NCI-H774 (cell line): ENCODE results near the gene KRTAP10-7.
"Not testable (repeated sequence)": the region's sequence is repeated elsewhere in the genome, so short reads cannot be mapped to it uniquely, and the experiment has no call there.

Experiments
- DNase-seq: peaks from one replicate; lab custom pipeline; 2025; lab: John Stamatoyannopoulos, UW

Gene KRTAP10-7

GRCh38 chr21:44636209-44637017 lies 36.0 kb downstream of the KRTAP10-7 start:
- DNase-seq = no peak

GRCh38 chr21:44637018-44637850 lies 36.8 kb downstream of the KRTAP10-7 start, which contains the start of gene KRTAP10-10:
Gene KRTAP10-10 (plus strand): TSS chr21:44637356. CDS start chr21:44637418, 62 bp downstream.
- no peak for DNase-seq

GRCh38 chr21:44637851-44638348 lies 37.5 kb downstream of the KRTAP10-7 start:
- DNase-seq = not testable (repeated sequence)

- DNase-seq = not testable (repeated sequence)
Observed at GRCh38 chr21:44638506-44639330, 38.3 kb downstream of the KRTAP10-7 start.

GRCh38 chr21:44639331-44639655 lies 38.9 kb downstream of the KRTAP10-7 start:
- no peak for DNase-seq

GRCh38 chr21:44640761-44641160 lies 40.4 kb downstream of the KRTAP10-7 start:
- no peak for DNase-seq

GRCh38 chr21:44643741-44644310 lies 43.4 kb downstream of the KRTAP10-7 start:
- no peak for DNase-seq

GRCh38 chr21:44644878-44645277 lies 44.5 kb downstream of the KRTAP10-7 start:
- DNase-seq = no peak

GRCh38 chr21:44646366-44647221 lies 46.2 kb downstream of the KRTAP10-7 start, which contains the start of gene KRTAP10-11:
Gene KRTAP10-11 (plus strand): TSS chr21:44646414. CDS start chr21:44646459, 45 bp downstream.
- not testable (repeated sequence) for DNase-seq

- no peak for DNase-seq
Observed at GRCh38 chr21:44647222-44647552, 46.8 kb downstream of the KRTAP10-7 start.

GRCh38 chr21:44648557-44649311 lies 48.3 kb downstream of the KRTAP10-7 start:
- DNase-seq = no peak

- no peak for DNase-seq
Observed at GRCh38 chr21:44649521-44650100, 49.2 kb downstream of the KRTAP10-7 start.

- no peak for DNase-seq
Observed at GRCh38 chr21:44650265-44650972, 50.0 kb downstream of the KRTAP10-7 start.

GRCh38 chr21:44650973-44651675 lies 50.7 kb downstream of the KRTAP10-7 start:
- DNase-seq = no peak
